WI38 (cell line): ENCODE data around the gene CTF1.

Experiments
- H3K4me3 ChIP-seq: 2 replicates; pipeline ENCODE4 v1.5.1; 2011; ENCODE audit warnings: low read depth, mild to moderate bottlenecking, control low read depth, low read length
- TF ChIP-seq, protein P1 (sequence below): IDR thresholded peaks from 2 replicates; pipeline ENCODE4 v1.5.1; 2012; ENCODE audit warnings: low read depth, mild to moderate bottlenecking, control low read depth, low read length

The CTF1 gene

DNA sequence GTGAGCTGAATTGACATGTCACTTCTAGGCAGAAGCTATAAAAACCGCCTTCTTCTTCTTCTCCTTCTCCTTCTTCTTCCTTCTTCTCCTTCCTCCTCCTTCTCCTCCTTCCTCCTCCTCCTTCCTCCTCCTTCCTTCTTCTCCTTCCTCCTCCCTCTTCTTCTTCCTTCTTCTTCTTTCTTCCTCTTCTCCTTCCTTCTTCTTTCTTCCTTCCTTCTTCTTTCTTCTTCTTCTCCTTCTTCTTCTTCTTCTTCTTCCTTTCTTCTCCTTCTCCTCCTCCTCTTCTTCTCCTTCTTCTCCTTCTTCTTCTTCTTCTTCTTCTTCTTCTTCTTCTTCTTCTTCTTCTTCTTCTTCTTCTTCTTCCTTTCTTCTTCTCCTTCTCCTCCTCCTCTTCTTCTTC, 22.2 kb downstream of the CTF1 start:
- H3K4me3 ChIP-seq: no peak overlapping the region
- TF ChIP-seq, protein P1, sequence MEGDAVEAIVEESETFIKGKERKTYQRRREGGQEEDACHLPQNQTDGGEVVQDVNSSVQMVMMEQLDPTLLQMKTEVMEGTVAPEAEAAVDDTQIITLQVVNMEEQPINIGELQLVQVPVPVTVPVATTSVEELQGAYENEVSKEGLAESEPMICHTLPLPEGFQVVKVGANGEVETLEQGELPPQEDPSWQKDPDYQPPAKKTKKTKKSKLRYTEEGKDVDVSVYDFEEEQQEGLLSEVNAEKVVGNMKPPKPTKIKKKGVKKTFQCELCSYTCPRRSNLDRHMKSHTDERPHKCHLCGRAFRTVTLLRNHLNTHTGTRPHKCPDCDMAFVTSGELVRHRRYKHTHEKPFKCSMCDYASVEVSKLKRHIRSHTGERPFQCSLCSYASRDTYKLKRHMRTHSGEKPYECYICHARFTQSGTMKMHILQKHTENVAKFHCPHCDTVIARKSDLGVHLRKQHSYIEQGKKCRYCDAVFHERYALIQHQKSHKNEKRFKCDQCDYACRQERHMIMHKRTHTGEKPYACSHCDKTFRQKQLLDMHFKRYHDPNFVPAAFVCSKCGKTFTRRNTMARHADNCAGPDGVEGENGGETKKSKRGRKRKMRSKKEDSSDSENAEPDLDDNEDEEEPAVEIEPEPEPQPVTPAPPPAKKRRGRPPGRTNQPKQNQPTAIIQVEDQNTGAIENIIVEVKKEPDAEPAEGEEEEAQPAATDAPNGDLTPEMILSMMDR: no peak

DNA sequence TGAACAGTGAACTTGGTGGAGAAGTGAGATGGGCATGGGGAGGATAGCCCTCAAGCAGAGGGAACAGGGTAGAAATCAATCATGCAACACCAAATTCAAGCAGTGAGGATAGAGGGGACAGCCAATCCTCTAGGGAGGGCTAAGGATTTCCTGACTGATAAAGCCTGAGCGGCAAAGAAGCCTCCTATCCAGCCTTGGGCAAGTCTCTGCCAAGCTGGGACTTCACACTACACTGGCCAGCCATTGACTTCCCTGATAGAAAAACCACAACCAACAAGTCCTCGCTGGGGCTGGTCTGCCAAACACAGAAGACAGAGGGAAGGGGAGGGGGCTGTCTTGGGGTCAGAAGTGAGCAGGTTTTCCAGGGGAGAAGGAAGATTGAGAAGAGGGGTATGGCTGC, 24.5 kb downstream of the CTF1 start:
- H3K4me3 ChIP-seq: no peak overlapping the region

DNA sequence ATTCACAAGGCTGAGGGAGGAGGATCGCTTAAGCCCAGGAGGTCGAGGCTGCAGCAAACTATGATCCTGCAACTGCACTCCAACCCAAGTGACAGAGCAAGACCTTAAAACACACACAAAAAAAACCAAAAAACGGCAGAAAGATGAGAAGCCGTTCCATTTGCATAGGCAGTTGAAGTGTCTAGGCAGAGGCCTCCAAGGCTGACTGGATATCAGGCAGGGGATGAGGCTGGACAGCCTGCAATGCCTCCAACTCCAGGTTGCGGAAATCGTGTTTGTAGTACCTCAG, 25.0 kb downstream of the CTF1 start:
- TF ChIP-seq, protein P1: no peak
- peak overlapping the region; percentile 63 for H3K4me3 ChIP-seq

More for the DNA sequence above, 24.5 kb downstream of the CTF1 start:
- TF ChIP-seq, protein P1: no peak

DNA sequence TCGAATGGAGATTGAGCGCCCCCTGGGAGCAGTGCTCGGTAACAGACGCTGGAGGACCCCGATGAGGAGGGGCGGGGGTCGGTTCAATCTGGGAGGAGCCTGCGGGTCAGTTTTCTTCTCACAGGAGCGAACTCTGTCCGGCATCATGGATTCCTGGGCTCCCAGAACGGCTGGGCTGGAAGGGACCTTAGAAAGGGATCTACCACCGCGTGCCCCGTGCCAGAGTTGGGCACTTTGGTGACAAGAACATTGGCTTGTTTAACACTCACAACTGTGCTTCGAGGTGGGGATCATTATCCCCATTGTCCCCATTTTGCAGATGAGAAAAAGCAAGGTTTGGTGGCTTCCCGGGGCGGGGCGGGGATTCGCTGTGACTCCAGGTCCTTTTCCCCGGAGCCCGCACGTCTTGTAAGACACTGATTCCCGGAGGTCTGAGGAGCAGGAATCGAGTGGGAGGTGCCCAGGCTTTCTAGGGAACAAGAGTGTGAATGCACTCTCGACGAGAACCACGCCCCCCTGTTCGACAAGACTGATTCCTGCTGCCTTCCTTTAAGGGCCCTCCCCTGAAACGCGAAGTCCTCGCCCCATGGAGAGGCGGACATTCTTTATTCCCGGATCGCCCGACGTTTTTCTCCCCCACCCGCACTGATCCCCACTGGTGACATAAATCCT, 25.5 kb downstream of the CTF1 start:
- TF ChIP-seq, protein P1: peak; percentile 78
- peak overlapping the region; percentile 63 for H3K4me3 ChIP-seq

DNA sequence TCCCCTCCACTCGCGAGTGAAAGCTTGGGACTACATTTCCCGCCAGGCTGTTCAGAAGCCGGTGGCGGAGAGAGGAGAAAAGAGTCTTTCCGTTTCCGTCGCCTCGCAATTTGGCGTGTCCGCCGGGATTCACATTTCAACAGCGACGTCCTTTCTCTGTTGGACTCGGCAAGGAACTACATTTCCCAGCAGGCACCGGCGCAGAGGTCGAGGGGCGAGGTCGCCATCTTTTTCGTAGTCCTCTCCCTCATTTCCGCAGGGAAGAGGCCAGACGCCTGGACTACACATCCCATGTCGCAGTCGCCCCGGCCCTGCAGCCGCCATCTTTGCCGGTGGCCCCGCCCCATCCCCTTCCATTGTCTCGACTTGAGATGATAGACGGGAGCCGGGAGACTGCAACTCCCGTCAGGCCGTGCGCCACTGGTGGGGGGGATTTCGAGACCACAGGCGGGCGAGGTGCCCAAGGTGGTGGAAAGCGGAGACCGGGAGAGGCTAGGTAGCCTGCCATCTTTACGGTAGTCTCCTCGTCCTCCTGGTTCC, 26.1 kb downstream of the CTF1 start:
- H3K4me3 ChIP-seq: peak overlapping the region; percentile 90
- TF ChIP-seq, protein P1: no peak

DNA sequence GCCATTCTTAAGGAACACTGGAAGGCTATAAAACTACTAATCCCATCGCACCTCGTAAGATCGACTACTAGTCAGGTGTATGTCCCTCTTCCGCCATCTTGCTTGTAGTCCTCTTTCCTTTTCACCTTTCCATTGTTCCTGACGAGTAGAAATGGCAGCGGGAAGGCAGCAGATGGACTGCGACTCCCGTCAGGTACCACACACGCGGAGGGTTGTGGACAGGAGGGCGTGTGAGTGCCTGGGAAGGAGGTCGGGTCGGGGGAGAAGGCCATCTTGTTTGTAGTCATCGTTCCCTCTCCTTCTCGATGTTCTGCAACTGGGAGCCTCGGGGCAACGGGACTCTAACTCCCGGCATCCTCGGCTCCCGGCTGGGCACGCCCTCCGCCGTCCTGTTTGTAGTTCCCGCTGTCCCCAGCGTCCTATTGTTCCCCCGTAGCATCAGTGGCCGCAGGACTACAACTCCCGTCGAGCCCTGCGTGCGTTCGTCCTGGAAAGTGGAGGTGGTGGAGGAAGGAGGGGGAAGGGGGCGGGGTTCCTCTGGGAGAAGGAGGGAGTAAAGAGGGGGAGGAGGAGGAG, 26.6 kb downstream of the CTF1 start:
- H3K4me3 ChIP-seq: peak overlapping the region; percentile 90
- TF ChIP-seq, protein P1: no peak

DNA sequence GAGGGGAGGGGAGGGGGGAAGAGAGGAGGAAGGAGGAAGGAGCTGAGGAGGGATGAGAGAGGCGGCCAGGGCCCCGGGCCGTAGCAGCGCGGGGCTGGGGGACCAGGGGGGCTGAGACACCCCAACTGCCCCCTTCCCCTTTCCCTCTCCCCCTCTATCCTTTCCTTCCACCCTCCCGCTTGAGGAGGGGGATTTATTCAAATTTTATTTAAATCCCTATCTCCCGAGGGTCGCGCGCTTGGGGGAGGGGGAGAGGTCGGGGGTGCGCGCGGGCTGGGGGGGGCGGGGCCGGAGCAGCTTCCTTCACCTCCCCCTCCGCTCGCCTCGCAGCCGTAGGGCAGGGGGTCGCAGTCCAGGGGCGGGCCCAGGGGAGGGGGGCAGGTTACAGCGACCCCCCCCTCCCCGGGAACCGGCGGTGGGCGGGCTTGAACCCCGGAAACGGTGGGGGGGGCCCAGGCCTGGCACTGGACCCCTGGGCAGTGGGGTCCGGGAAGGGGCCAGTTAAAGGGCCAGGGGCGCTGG, 27.2 kb downstream of the CTF1 start, which contains the start of gene FBXL19:
Gene FBXL19, plus strand, starts transcription at position 19 of the 522 bp plus-strand sequence. CDS start 2,183 bp downstream, outside the sequence.
- TF ChIP-seq, protein P1: no peak
- H3K4me3 ChIP-seq: peak within 1 kb of the TSS; percentile 90
